DND-41 (cell line): ENCODE measurements around the gene ZNF519.

ENCODE experiments used
- EZH2 ChIP-seq: IDR thresholded peaks from 3 replicates; pipeline ENCODE4 v1.6.1; 2012; ENCODE audit warnings: borderline replicate concordance, low read depth, mild to moderate bottlenecking, moderate library complexity, low read length, inconsistent platforms; ENCODE audit not compliant: severe bottlenecking
- TF ChIP-seq, protein P1 (sequence below): IDR thresholded peaks from 2 replicates; pipeline ENCODE4 v1.5.1; 2012; ENCODE audit warnings: borderline replicate concordance, low read length, moderate library complexity, mild to moderate bottlenecking; ENCODE audit not compliant: poor library complexity, severe bottlenecking; ENCODE audit errors: extremely low read depth

- TF ChIP-seq EZH2, result no peak
- TF ChIP-seq, protein P1, sequence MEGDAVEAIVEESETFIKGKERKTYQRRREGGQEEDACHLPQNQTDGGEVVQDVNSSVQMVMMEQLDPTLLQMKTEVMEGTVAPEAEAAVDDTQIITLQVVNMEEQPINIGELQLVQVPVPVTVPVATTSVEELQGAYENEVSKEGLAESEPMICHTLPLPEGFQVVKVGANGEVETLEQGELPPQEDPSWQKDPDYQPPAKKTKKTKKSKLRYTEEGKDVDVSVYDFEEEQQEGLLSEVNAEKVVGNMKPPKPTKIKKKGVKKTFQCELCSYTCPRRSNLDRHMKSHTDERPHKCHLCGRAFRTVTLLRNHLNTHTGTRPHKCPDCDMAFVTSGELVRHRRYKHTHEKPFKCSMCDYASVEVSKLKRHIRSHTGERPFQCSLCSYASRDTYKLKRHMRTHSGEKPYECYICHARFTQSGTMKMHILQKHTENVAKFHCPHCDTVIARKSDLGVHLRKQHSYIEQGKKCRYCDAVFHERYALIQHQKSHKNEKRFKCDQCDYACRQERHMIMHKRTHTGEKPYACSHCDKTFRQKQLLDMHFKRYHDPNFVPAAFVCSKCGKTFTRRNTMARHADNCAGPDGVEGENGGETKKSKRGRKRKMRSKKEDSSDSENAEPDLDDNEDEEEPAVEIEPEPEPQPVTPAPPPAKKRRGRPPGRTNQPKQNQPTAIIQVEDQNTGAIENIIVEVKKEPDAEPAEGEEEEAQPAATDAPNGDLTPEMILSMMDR, result no peak
Observed at GRCh38 chr18:14104201-14104600, 28.0 kb downstream of the ZNF519 start.
